ENCODE measurements around the gene OPCML. TPM values are rescaled to one million over a fixed set of nuclear protein-coding genes. Genes with fewer than 3 reads are reported as not detected.

OPCML gene
- total and polyA plus RNA-seq, 2 of the 13 experiments (the other 11 are each of a cell fraction or from before 2014, with no cell fraction given), result not detected

GRCh38 chr11:133134314-133135173 is 397.8 kb downstream of the OPCML start (continued):
- no peak for TF ChIP-seq ZNF556 (CRISPR knock-in tag; IDR thresholded peaks at IDR 0.05; ENCODE audit: borderline replicate concordance)
- TF ChIP-seq NFE2L1 (CRISPR knock-in tag; IDR thresholded peaks at IDR 0.05; ENCODE audit: borderline replicate concordance), result no peak
- TF ChIP-seq MAFF (IDR thresholded peaks at IDR 0.05; ENCODE audit: low read depth, low read length), result no peak

DNA sequence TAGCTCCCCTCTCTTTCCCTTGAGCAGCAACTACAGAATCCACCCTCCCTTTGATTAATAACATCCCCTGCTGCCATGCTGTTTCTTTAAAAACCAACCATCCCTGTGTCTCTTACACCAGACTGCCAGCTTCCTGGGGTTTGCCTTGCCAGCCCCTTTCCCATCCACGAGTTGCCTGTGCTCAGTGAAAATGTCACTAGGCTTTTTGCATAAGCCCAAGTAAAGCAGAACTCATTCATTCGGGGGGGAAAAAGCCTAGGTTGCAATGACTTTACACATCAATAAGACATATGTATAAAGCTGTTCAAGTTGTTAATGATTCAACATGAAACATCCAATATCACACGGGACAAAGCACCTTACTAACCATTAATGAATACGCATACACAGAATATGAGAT is 398.7 kb downstream of the OPCML start:
- Histone ChIP-seq H3K9ac (ENCODE audit: insufficient read depth, low read depth, low read length) (no peak overlapping the region), H3K27me3 (ENCODE audit: control insufficient read depth in 1 of 2, insufficient read depth in 2 of 2, low read length in 2 of 2) (no peaks in the 10 kb centered on the region), H3K27ac (ENCODE audit: extremely low read length, insufficient read depth, low read length) (no peak overlapping the region), H3K4me2 (ENCODE audit: low read depth, low read length) (no peak overlapping the region), H3K79me2 (ENCODE audit: insufficient read depth, low read length) (no peaks in the 10 kb centered on the region), H4K20me1 (ENCODE audit: insufficient read depth, low read length) (no peaks in the 10 kb centered on the region), H3K9me3 (ENCODE audit: low read length) (no peaks in the 10 kb centered on the region), H3K4me1 (ENCODE audit: insufficient read depth, low read length) (no peaks in the 10 kb centered on the region), H3K4me3 (replicated peaks in 1 of 3; ENCODE audit: insufficient read depth in 1 of 3, low read depth in 2 of 3, low read length in 3 of 3) (no peak overlapping the region), H2AFZ (ENCODE audit: low read length) (no peak overlapping the region), H3K36me3 (replicated peaks in 1 of 2; ENCODE audit: control insufficient read depth in 1 of 2, insufficient read depth in 2 of 2, low read length in 2 of 2) (no peaks in the 10 kb centered on the region)
- BruUV-seq (replicated peaks), result no TSS peak
- ChIA-PET CTCF (ENCODE audit: low intra/inter-chr PET ratio, low total read pairs) (interaction anchor here (0.8 to 2.4 kb wide), 3 partner anchors 30 to 701 kb away, joined by 3 to 17 read pairs (median 5); no protein-coding TSS in a partner anchor), POLR2A (no interaction called here)
- WGBS (ENCODE audit: low lambda C conversion rate), result 19% methylated on average over 4 of the region's 4 CpGs
- no peak for ATAC-seq
- in situ Hi-C loops (cut with HindIII; ENCODE audit: extremely low pct_ligation_motif_present, low pct_unique_long_range_greater_than_20kb) (loop anchor here (10.0 kb wide), 1 partner anchor 691 kb away; no protein-coding TSS in a partner anchor), intact Hi-C loops (cut with micrococcal nuclease; ENCODE audit: unreplicated experiment) (no loop called here)
- FAIRE-seq, result no peak
- DNase-seq (ENCODE audit: low spot score), result no peak
- TF ChIP-seq, protein P1, sequence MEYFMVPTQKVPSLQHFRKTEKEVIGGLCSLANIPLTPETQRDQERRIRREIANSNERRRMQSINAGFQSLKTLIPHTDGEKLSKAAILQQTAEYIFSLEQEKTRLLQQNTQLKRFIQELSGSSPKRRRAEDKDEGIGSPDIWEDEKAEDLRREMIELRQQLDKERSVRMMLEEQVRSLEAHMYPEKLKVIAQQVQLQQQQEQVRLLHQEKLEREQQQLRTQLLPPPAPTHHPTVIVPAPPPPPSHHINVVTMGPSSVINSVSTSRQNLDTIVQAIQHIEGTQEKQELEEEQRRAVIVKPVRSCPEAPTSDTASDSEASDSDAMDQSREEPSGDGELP (IDR thresholded peaks at IDR 0.05; ENCODE audit: borderline replicate concordance, low read depth), result no peak
- TF ChIP-seq, protein P2, sequence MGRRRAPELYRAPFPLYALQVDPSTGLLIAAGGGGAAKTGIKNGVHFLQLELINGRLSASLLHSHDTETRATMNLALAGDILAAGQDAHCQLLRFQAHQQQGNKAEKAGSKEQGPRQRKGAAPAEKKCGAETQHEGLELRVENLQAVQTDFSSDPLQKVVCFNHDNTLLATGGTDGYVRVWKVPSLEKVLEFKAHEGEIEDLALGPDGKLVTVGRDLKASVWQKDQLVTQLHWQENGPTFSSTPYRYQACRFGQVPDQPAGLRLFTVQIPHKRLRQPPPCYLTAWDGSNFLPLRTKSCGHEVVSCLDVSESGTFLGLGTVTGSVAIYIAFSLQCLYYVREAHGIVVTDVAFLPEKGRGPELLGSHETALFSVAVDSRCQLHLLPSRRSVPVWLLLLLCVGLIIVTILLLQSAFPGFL (CRISPR knock-in tag; IDR thresholded peaks at IDR 0.05), result no peak
- no peak for TF ChIP-seq XRCC5 (optimal IDR thresholded peaks at IDR 0.05; ENCODE audit: low read length)
- no peak for TF ChIP-seq MED1 (CRISPR knock-in tag; IDR thresholded peaks at IDR 0.05)
- no peak for TF ChIP-seq ZNF777 (CRISPR knock-in tag; IDR thresholded peaks at IDR 0.05)
- no peak for TF ChIP-seq ZNF766 (CRISPR knock-in tag; IDR thresholded peaks at IDR 0.05; ENCODE audit: borderline replicate concordance)
- no peak for TF ChIP-seq HNF1A (IDR thresholded peaks at IDR 0.05; ENCODE audit: low read depth)
- TF ChIP-seq HNF1A (CRISPR knock-in tag; IDR thresholded peaks at IDR 0.05; ENCODE audit: borderline replicate concordance), result no peak
- TF ChIP-seq GATAD1 (CRISPR knock-in tag; IDR thresholded peaks at IDR 0.05), result no peak
- TF ChIP-seq NR2F2 (IDR thresholded peaks at IDR 0.05; ENCODE audit: borderline replicate concordance, low read depth), result no peak
- TF ChIP-seq GPBP1L1 (CRISPR knock-in tag; IDR thresholded peaks at IDR 0.05), result no peak
- no peak for TF ChIP-seq PAWR (CRISPR knock-in tag; IDR thresholded peaks at IDR 0.05; ENCODE audit: borderline replicate concordance)

All from HepG2 (cell line).